Fibroblast of lung (primary cell): Measurements from ENCODE around the gene TMC6. TPM values are rescaled to one million over a fixed set of nuclear protein-coding genes. Genes with fewer than 3 reads are reported as not detected.

ENCODE experiments used
- DNase-seq, 2 donors: peaks; one replicate each; pipeline versions ENCODE4 v3.0.0 to v3.0.0-alpha.2; 2010; ENCODE audit warnings: low read depth in 2 of 2
- H2AFZ ChIP-seq: 2 replicates; pipeline ENCODE4 v1.5.1; 2012; ENCODE audit warnings: low read length, control low read depth, inconsistent platforms
- H3K27ac ChIP-seq: 2 replicates; pipeline ENCODE4 v1.5.1; 2011; ENCODE audit warnings: low read length, control low read depth; ENCODE audit not compliant: insufficient read depth
- H3K27me3 ChIP-seq: 2 replicates; pipeline ENCODE4 v1.5.1; 2011; ENCODE audit warnings: mild to moderate bottlenecking, low read length; ENCODE audit not compliant: control insufficient read depth, insufficient read depth
- H3K36me3 ChIP-seq: 2 replicates; pipeline ENCODE4 v1.5.1; 2011; ENCODE audit warnings: low read length; ENCODE audit not compliant: control insufficient read depth, insufficient read depth
- H3K4me1 ChIP-seq: 2 replicates; pipeline ENCODE4 v1.5.1; 2011; ENCODE audit warnings: low read length; ENCODE audit not compliant: control insufficient read depth, insufficient read depth; ENCODE audit errors: extremely low read depth
- H3K4me2 ChIP-seq: 2 replicates; pipeline ENCODE4 v1.5.1; 2011; ENCODE audit warnings: low read length, control low read depth; ENCODE audit not compliant: insufficient read depth; ENCODE audit errors: extremely low read depth
- H3K4me3 ChIP-seq, 4 experiments: fragments of 200-600 bp in 1 of 4; sonication (generic) in 1 of 4; replicated peaks in 1 of 4; 2 replicates each; pipeline ENCODE4 v1.5.1; 2011 to 2016; ENCODE audit warnings: low read length in 4 of 4, low read depth in 3 of 4, mild to moderate bottlenecking in 3 of 4, control low read depth in 2 of 4, inconsistent platforms in 1 of 4, mixed read lengths in 1 of 4; ENCODE audit not compliant: insufficient read depth in 1 of 4; ENCODE audit errors: control extremely low read depth in 1 of 4
- H3K79me2 ChIP-seq: 2 replicates; pipeline ENCODE4 v1.5.1; 2012; ENCODE audit warnings: mild to moderate bottlenecking, low read length, inconsistent platforms; ENCODE audit not compliant: control insufficient read depth, insufficient read depth
- H3K9ac ChIP-seq: 2 replicates; pipeline ENCODE4 v1.5.1; 2011; ENCODE audit warnings: mild to moderate bottlenecking, low read length, control low read depth; ENCODE audit not compliant: insufficient read depth
- H3K9me3 ChIP-seq: 2 replicates; pipeline ENCODE4 v1.5.1; 2012; ENCODE audit warnings: low read depth, low read length; ENCODE audit not compliant: control insufficient read depth, insufficient read depth
- H4K20me1 ChIP-seq: 2 replicates; pipeline ENCODE4 v1.5.1; 2011; ENCODE audit warnings: low read length; ENCODE audit not compliant: control insufficient read depth, insufficient read depth; ENCODE audit errors: extremely low read depth
- CTCF ChIP-seq, 2 donors: IDR thresholded peaks in 1 of 2; conservative IDR thresholded peaks in 1 of 2; 1 replicate in 1 of 2; 2 replicates in 1 of 2; pipeline ENCODE4 v1.5.1; 2011 to 2012; ENCODE audit warnings: low read length in 2 of 2, control low read depth in 1 of 2, inconsistent platforms in 1 of 2, low read depth in 1 of 2, mild to moderate bottlenecking in 1 of 2
- EZH2 ChIP-seq: IDR thresholded peaks from 2 replicates; pipeline ENCODE4 v1.5.1; 2012; ENCODE audit warnings: low read length, control low read depth, mild to moderate bottlenecking; ENCODE audit errors: missing control alignments
- polyA plus RNA-seq, 2 donors: library from polyadenylated mRNA; depleted of rRNA in 1 of 2; stranded (reverse) in 1 of 2; unstranded in 1 of 2; fragments of >200 nt; gene quantifications; 2 replicates each; pipeline ENCODE4 v1.2.1, GENCODE V29; 2011 to 2012; ENCODE audit warnings: missing spikeins in 1 of 2
- total RNA-seq: library from RNA; depleted of rRNA; stranded (reverse); fragments of >200 nt; gene quantifications from 2 replicates; pipeline ENCODE4 v1.2.1, GENCODE V29; 2014

TMC6 gene
- total and polyA plus RNA-seq, 2 donors (not counting 1 experiment from before 2014, with no cell fraction given) = 0.17 to 1.3 TPM

DNA sequence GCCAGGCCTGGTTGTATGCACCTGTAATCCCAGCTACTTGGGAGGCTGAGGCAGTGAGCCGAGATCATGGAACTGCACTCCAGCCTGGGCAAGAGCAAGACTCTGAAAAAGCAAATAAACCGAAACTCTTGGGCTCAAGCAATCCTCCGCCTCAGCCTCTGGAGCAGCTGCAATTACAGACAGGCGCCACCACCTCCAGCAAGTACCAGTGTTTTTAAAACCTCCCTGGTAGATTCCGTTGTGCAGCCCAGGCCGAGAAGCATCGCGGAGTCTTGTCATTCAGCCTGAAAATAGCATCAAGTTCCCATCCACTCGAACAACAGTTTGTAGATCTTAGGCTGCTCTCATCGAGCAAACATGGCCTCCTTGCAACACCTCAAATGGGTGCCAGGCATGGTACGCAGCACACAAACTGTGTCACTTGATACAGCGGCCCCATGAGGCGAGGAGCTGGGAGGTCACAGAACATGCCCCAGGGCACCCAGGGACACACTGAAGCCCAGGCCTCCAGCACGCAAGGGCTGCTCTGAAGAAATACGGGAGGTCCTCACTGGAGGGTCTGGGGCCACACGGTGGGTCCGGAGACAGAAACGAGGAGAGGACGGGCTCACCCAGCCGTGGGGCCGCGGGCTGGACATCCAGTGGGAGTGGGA is 18.1 kb downstream of the TMC6 start:
- Histone ChIP-seq H3K79me2 (no peaks in the 10 kb centered on the region), H3K4me1 (no peaks in the 10 kb centered on the region), H3K27me3 (no peaks in the 10 kb centered on the region), H4K20me1 (no peaks in the 10 kb centered on the region), H3K36me3 (no peaks in the 10 kb centered on the region), H3K9me3 (no peaks in the 10 kb centered on the region), H2AFZ (no peak overlapping the region), H3K4me2 (no peak overlapping the region), H3K9ac (no peak overlapping the region), H3K27ac (no peak overlapping the region), H3K4me3 (no peak overlapping the region)
- TF ChIP-seq EZH2 = no peak
- DNase-seq = no peak

DNA sequence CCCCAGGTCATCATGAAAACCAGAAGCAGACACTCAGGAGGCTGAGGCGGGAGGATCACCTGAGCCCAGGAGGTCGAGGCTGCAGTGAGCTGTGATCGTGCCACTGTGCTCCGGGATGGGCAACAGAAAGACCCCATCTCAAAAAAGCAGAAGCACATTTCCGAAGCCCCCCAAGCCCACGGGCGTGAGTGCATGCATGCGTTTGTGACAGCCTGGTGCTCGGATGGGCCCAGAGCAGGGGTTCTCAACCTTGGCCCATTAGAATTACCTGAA is 19.1 kb downstream of the TMC6 start:
- H3K27ac ChIP-seq = no peak overlapping the region
- no peaks in the 10 kb centered on the region for H4K20me1 ChIP-seq
- no peak overlapping the region for H3K4me3 ChIP-seq
- H3K27me3 ChIP-seq = no peaks in the 10 kb centered on the region
- no peaks in the 10 kb centered on the region for H3K79me2 ChIP-seq
- no peaks in the 10 kb centered on the region for H3K4me1 ChIP-seq
- H2AFZ ChIP-seq = no peak overlapping the region
- H3K9ac ChIP-seq = no peak overlapping the region
- no peaks in the 10 kb centered on the region for H3K36me3 ChIP-seq
- no peaks in the 10 kb centered on the region for H3K9me3 ChIP-seq
- TF ChIP-seq CTCF (conservative IDR thresholded peaks at IDR 0.05 in 1 of 2, IDR thresholded peaks at IDR 0.05 in 1 of 2; ENCODE audit: low read depth in 1 of 2, low read length in 2 of 2) = no peak
- no peak for TF ChIP-seq EZH2
- H3K4me2 ChIP-seq = no peak overlapping the region
- no peak for DNase-seq

GRCh38 chr17:78108726-78109488 is 19.6 kb downstream of the TMC6 start:
- H2AFZ ChIP-seq = no peak overlapping the region
- H3K79me2 ChIP-seq = no peaks in the 10 kb centered on the region
- H3K4me3 ChIP-seq = no peak overlapping the region
- no peak overlapping the region for H3K9ac ChIP-seq
- no peaks in the 10 kb centered on the region for H3K4me1 ChIP-seq
- H3K9me3 ChIP-seq = no peaks in the 10 kb centered on the region
- no peak overlapping the region for H3K27ac ChIP-seq
- no peak for DNase-seq
- H3K36me3 ChIP-seq = no peaks in the 10 kb centered on the region
- TF ChIP-seq EZH2 (no peak), CTCF (conservative IDR thresholded peaks at IDR 0.05 in 1 of 2, IDR thresholded peaks at IDR 0.05 in 1 of 2; ENCODE audit: low read depth in 1 of 2, low read length in 2 of 2) (no peak)
- H4K20me1 ChIP-seq = no peaks in the 10 kb centered on the region
- H3K27me3 ChIP-seq = no peaks in the 10 kb centered on the region
- no peak overlapping the region for H3K4me2 ChIP-seq
